Neural progenitor cell (in vitro differentiated cells): ENCODE data around the gene EFNB2. TPM values are rescaled to one million over a fixed set of nuclear protein-coding genes. Genes with fewer than 3 reads are reported as not detected.

ENCODE experiments used
- DNase-seq: peaks from one replicate; pipeline ENCODE4 v3.0.0-alpha.2; 2016; ENCODE audit warnings: low spot score
- H2AFZ ChIP-seq: fragments of 200-600 bp; sonication (generic); replicated peaks from 2 replicates; pipeline ENCODE4 v1.6.1; 2016; ENCODE audit warnings: antibody characterized with exemption
- H3F3A ChIP-seq: fragments of 200-600 bp; sonication (generic); 2 replicates; pipeline ENCODE4 v1.6.1; 2016; ENCODE audit warnings: antibody characterized with exemption, low read depth
- H3K27ac ChIP-seq: fragments of 200-600 bp; sonication (generic); 2 replicates; pipeline ENCODE4 v1.5.1; 2016; ENCODE audit warnings: mild to moderate bottlenecking
- H3K27me3 ChIP-seq: fragments of 200-600 bp; sonication (generic); 2 replicates; pipeline ENCODE4 v1.6.1; 2016; ENCODE audit warnings: mild to moderate bottlenecking, moderate library complexity
- H3K36me3 ChIP-seq: fragments of 200-600 bp; sonication (generic); 2 replicates; pipeline ENCODE4 v1.5.1; 2016
- H3K4me1 ChIP-seq: fragments of 200-600 bp; sonication (generic); 2 replicates; pipeline ENCODE4 v1.6.1; 2016; ENCODE audit warnings: mixed run types
- H3K4me2 ChIP-seq: fragments of 200-600 bp; sonication (generic); 2 replicates; pipeline ENCODE4 v1.6.1; 2016
- H3K4me3 ChIP-seq: fragments of 200-600 bp; sonication (generic); 2 replicates; pipeline ENCODE4 v1.5.1; 2016
- H3K79me2 ChIP-seq: fragments of 200-600 bp; sonication (generic); 2 replicates; pipeline ENCODE4 v1.6.1; 2016; ENCODE audit warnings: low read depth
- H3K9ac ChIP-seq: fragments of 200-600 bp; sonication (generic); 2 replicates; pipeline ENCODE4 v1.6.1; 2016
- H3K9me3 ChIP-seq: fragments of 200-600 bp; sonication (generic); 2 replicates; pipeline ENCODE4 v1.5.1; 2016; ENCODE audit warnings: low read depth
- H4K20me1 ChIP-seq: fragments of 200-600 bp; sonication (generic); 2 replicates; pipeline ENCODE4 v1.6.1; 2016; ENCODE audit warnings: low read depth
- H3K27ac Mint-ChIP-seq: 3 replicates; pipeline ENCODE4 v1.8.0; 2021; ENCODE audit warnings: mixed read lengths
- H3K27me3 Mint-ChIP-seq: 2 replicates; pipeline ENCODE4 v1.8.0; 2022; ENCODE audit warnings: low read depth, mild to moderate bottlenecking, inconsistent platforms, moderate library complexity, mixed read lengths; ENCODE audit not compliant: insufficient read depth
- H3K36me3 Mint-ChIP-seq: 3 replicates; pipeline ENCODE4 v1.8.0; 2021; ENCODE audit warnings: mixed read lengths
- H3K4me1 Mint-ChIP-seq: 3 replicates; pipeline ENCODE4 v1.8.0; 2021; ENCODE audit warnings: mixed read lengths
- H3K4me3 Mint-ChIP-seq: 3 replicates; pipeline ENCODE4 v1.8.0; 2021; ENCODE audit warnings: mild to moderate bottlenecking, moderate library complexity, mixed read lengths
- H3K9me3 Mint-ChIP-seq: 3 replicates; pipeline ENCODE4 v1.8.0; 2020; ENCODE audit warnings: mixed read lengths
- CTCF ChIP-seq: fragments of 200-600 bp; sonication (generic); IDR thresholded peaks from 2 replicates; pipeline ENCODE4 v1.5.1; 2017; ENCODE audit warnings: antibody characterized with exemption, mild to moderate bottlenecking
- EZH2 ChIP-seq: fragments of 200-600 bp; sonication (generic); IDR thresholded peaks from 2 replicates; pipeline ENCODE4 v1.6.1; 2017; ENCODE audit warnings: antibody characterized with exemption, mild to moderate bottlenecking, moderate library complexity
- EZH2phosphoT487 ChIP-seq: fragments of 200-600 bp; sonication (generic); IDR thresholded peaks from 2 replicates; pipeline ENCODE4 v1.6.1; 2017; ENCODE audit warnings: antibody characterized with exemption
- total RNA-seq: library from RNA; depleted of rRNA; stranded (reverse); fragments of >200 nt; gene quantifications from 2 replicates; pipeline ENCODE4 v1.2.3, GENCODE V29; 2015; ENCODE audit warnings: low replicate concordance

The EFNB2 gene
- total RNA-seq, 1 donor from 2014 or later, result 101 TPM

- Histone ChIP-seq H3F3A (peaks cover 79% of the 10 kb centered on the region), H4K20me1 (peaks cover 99% of the 10 kb centered on the region), H3K9me3 (no peaks in the 10 kb centered on the region), H3K4me1 (peaks cover 11% of the 10 kb centered on the region), H3K9ac (no peak overlapping the region), H3K4me2 (no peak overlapping the region), H3K27ac (peak overlapping the region; percentile 37), H3K36me3 (peaks cover 23% of the 10 kb centered on the region), H2AFZ (no peak overlapping the region), H3K79me2 (peaks cover 65% of the 10 kb centered on the region), H3K27me3 (no peaks in the 10 kb centered on the region), H3K4me3 (no peak overlapping the region)
- Mint-ChIP-seq H3K27ac (peak overlapping the region; percentile 12), H3K36me3 (peaks cover 59% of the 10 kb centered on the region), H3K9me3 (no peaks in the 10 kb centered on the region), H3K27me3 (peaks cover 3% of the 10 kb centered on the region), H3K4me3 (no peak overlapping the region), H3K4me1 (peaks cover 47% of the 10 kb centered on the region)
- no peak for DNase-seq
- TF ChIP-seq CTCF (no peak), EZH2 (no peak), EZH2phosphoT487 (no peak)
Measured at GRCh38 chr13:106492588-106493475, 42.6 kb downstream of the EFNB2 start.

- Mint-ChIP-seq H3K9me3 (no peaks in the 10 kb centered on the region), H3K4me3 (no peak overlapping the region), H3K36me3 (peaks cover 58% of the 10 kb centered on the region), H3K27me3 (peaks cover 3% of the 10 kb centered on the region), H3K27ac (peak overlapping the region; percentile 12), H3K4me1 (peaks cover 41% of the 10 kb centered on the region)
- TF ChIP-seq EZH2 (no peak), EZH2phosphoT487 (no peak), CTCF (no peak)
- peaks cover 91% of the 10 kb centered on the region for H4K20me1 ChIP-seq
- no peak overlapping the region for H3K4me2 ChIP-seq
- no peak overlapping the region for H3K4me3 ChIP-seq
- peak overlapping the region; percentile 37 for H3K27ac ChIP-seq
- H2AFZ ChIP-seq, result no peak overlapping the region
- H3K9me3 ChIP-seq, result no peaks in the 10 kb centered on the region
- peaks cover 22% of the 10 kb centered on the region for H3K36me3 ChIP-seq
- no peaks in the 10 kb centered on the region for H3K27me3 ChIP-seq
- peaks cover 82% of the 10 kb centered on the region for H3F3A ChIP-seq
- peaks cover 57% of the 10 kb centered on the region for H3K79me2 ChIP-seq
- no peak for DNase-seq
- H3K9ac ChIP-seq, result no peak overlapping the region
- peaks cover 10% of the 10 kb centered on the region for H3K4me1 ChIP-seq
Measured at GRCh38 chr13:106491928-106492587, 43.4 kb downstream of the EFNB2 start.

- H3K9ac ChIP-seq, result no peak overlapping the region
- peaks cover 3% of the 10 kb centered on the region for H3K27me3 Mint-ChIP-seq
- H3K4me1 Mint-ChIP-seq, result peaks cover 37% of the 10 kb centered on the region
- no peaks in the 10 kb centered on the region for H3K27me3 ChIP-seq
- H3K4me3 Mint-ChIP-seq, result no peak overlapping the region
- no peaks in the 10 kb centered on the region for H3K9me3 ChIP-seq
- H3K27ac ChIP-seq, result no peak overlapping the region
- no peak overlapping the region for H3K27ac Mint-ChIP-seq
- peaks cover 51% of the 10 kb centered on the region for H3K79me2 ChIP-seq
- peaks cover 85% of the 10 kb centered on the region for H4K20me1 ChIP-seq
- H2AFZ ChIP-seq, result no peak overlapping the region
- peaks cover 76% of the 10 kb centered on the region for H3F3A ChIP-seq
- H3K36me3 Mint-ChIP-seq, result peaks cover 56% of the 10 kb centered on the region
- peaks cover 4% of the 10 kb centered on the region for H3K4me1 ChIP-seq
- no peak overlapping the region for H3K4me2 ChIP-seq
- TF ChIP-seq EZH2 (no peak), EZH2phosphoT487 (no peak), CTCF (no peak)
- peaks cover 2% of the 10 kb centered on the region for H3K9me3 Mint-ChIP-seq
- peaks cover 19% of the 10 kb centered on the region for H3K36me3 ChIP-seq
- no peak overlapping the region for H3K4me3 ChIP-seq
- no peak for DNase-seq
Measured at GRCh38 chr13:106491463-106491862, 44.0 kb downstream of the EFNB2 start.
